IMR-90 (cell line): ENCODE measurements around the gene CENPF. TPM values are rescaled to one million over a fixed set of nuclear protein-coding genes. Genes with fewer than 3 reads are reported as not detected.

Experiments used
- ATAC-seq: fragments of 200-7000 bp; cut with Tn5 transposase; 2 replicates; pipeline ENCODE4 v1.9.1; 2020; ENCODE audit warnings: low read depth, mild to moderate bottlenecking, moderate library complexity
- BruUV-seq: library from RNA; stranded (reverse); fragments of 400-500 nt; replicated peaks from 2 replicates; lab custom pipeline; 2021; lab: Mats Ljungman, UMichigan
- CTCF ChIA-PET: fragments of 300-600 bp; formaldehyde crosslinking; extraction: SDS; loops from one replicate; lab custom pipeline; 2021; ENCODE audit warnings: antibody characterized with exemption; lab: Yijun Ruan, JAX
- POLR2A ChIA-PET: fragments of 300-600 bp; sonication (Branson Sonifier 250); formaldehyde crosslinking; loops from one replicate; lab custom pipeline; 2022; ENCODE audit warnings: antibody characterized with exemption; ENCODE audit not compliant: unreplicated experiment; lab: Charles Lee
- DNase-seq: peaks from one replicate; pipeline ENCODE4 v3.0.0; 2013
- H2AFZ ChIP-seq: replicated peaks from 2 replicates; pipeline ENCODE3; 2013; ENCODE audit warnings: low read length, mild to moderate bottlenecking; ENCODE audit not compliant: poor library complexity
- H2AK5ac ChIP-seq: 2 replicates; pipeline ENCODE4 v1.6.1; 2013; ENCODE audit warnings: low read depth, low read length, inconsistent platforms
- H2AK9ac ChIP-seq: replicated peaks from 2 replicates; pipeline ENCODE3; 2013; ENCODE audit warnings: mild to moderate bottlenecking, low read depth, low read length, moderate library complexity; ENCODE audit not compliant: poor library complexity
- H2BK120ac ChIP-seq: 2 replicates; pipeline ENCODE4 v1.6.1; 2013; ENCODE audit warnings: low read depth, low read length, inconsistent platforms
- H2BK15ac ChIP-seq: 3 replicates; pipeline ENCODE4 v1.6.1; 2013; ENCODE audit warnings: low read depth, low read length, inconsistent platforms
- H2BK20ac ChIP-seq: 2 replicates; pipeline ENCODE4 v1.6.1; 2013; ENCODE audit warnings: low read depth, mild to moderate bottlenecking, inconsistent platforms, low read length, moderate library complexity
- H2BK5ac ChIP-seq: 2 replicates; pipeline ENCODE4 v1.6.1; 2013; ENCODE audit warnings: mild to moderate bottlenecking, low read depth, low read length, inconsistent platforms; ENCODE audit not compliant: poor library complexity, severe bottlenecking
- H3K14ac ChIP-seq: replicated peaks from 2 replicates; pipeline ENCODE4 v1.6.1; 2013; ENCODE audit warnings: low read depth, low read length, inconsistent platforms
- H3K18ac ChIP-seq: 2 replicates; pipeline ENCODE4 v1.6.1; 2013; ENCODE audit warnings: low read depth, low read length, control low read depth
- H3K23ac ChIP-seq: 2 replicates; pipeline ENCODE4 v1.6.1; 2013; ENCODE audit warnings: low read depth, low read length, inconsistent platforms
- H3K27ac ChIP-seq: 2 replicates; pipeline ENCODE4 v1.5.1; 2013; ENCODE audit warnings: mild to moderate bottlenecking, control low read depth, low read length; ENCODE audit not compliant: insufficient read depth
- H3K27me3 ChIP-seq: 2 replicates; pipeline ENCODE4 v1.6.1; 2013; ENCODE audit warnings: low read length; ENCODE audit not compliant: control insufficient read depth, insufficient read depth
- H3K36me3 ChIP-seq: 2 replicates; pipeline ENCODE4 v1.6.1; 2013; ENCODE audit warnings: low read length, mixed read lengths; ENCODE audit not compliant: control insufficient read depth, insufficient read depth
- H3K4ac ChIP-seq: 2 replicates; pipeline ENCODE4 v1.6.1; 2013; ENCODE audit warnings: low read depth, low read length, inconsistent platforms
- H3K4me1 ChIP-seq: 2 replicates; pipeline ENCODE4 v1.6.1; 2013; ENCODE audit warnings: low read length, mixed read lengths; ENCODE audit not compliant: control insufficient read depth, insufficient read depth
- H3K4me2 ChIP-seq: 2 replicates; pipeline ENCODE4 v1.6.1; 2013; ENCODE audit warnings: low read depth, mild to moderate bottlenecking, control low read depth, low read length, moderate library complexity
- H3K4me3 ChIP-seq: 2 replicates; pipeline ENCODE4 v1.5.1; 2013; ENCODE audit warnings: low read depth, mild to moderate bottlenecking, control low read depth, low read length, moderate library complexity; ENCODE audit not compliant: insufficient read depth
- H3K56ac ChIP-seq: 2 replicates; pipeline ENCODE4 v1.6.1; 2013; ENCODE audit warnings: low read length, inconsistent platforms; ENCODE audit not compliant: insufficient read depth; ENCODE audit errors: extremely low read depth
- H3K79me1 ChIP-seq, 2 experiments: 2 replicates each; pipeline ENCODE4 v1.6.1; 2013; ENCODE audit warnings: low read length in 2 of 2, inconsistent platforms in 1 of 2, low read depth in 1 of 2
- H3K9ac ChIP-seq: 2 replicates; pipeline ENCODE4 v1.6.1; 2013; ENCODE audit warnings: low read depth, low read length, control low read depth
- H3K9me1 ChIP-seq: 2 replicates; pipeline ENCODE4 v1.6.1; 2013; ENCODE audit warnings: low read length, inconsistent platforms; ENCODE audit not compliant: insufficient read depth
- H3K9me3 ChIP-seq: 2 replicates; pipeline ENCODE4 v1.6.1; 2013; ENCODE audit warnings: low read length; ENCODE audit not compliant: control insufficient read depth, insufficient read depth
- H4K20me1 ChIP-seq: 2 replicates; pipeline ENCODE4 v1.6.1; 2013; ENCODE audit warnings: low read length, inconsistent platforms; ENCODE audit not compliant: insufficient read depth
- H4K5ac ChIP-seq: 2 replicates; pipeline ENCODE4 v1.6.1; 2013; ENCODE audit warnings: mild to moderate bottlenecking, low read depth, low read length, control low read depth
- H4K8ac ChIP-seq, 2 experiments: 2 replicates each; pipeline ENCODE4 v1.6.1; 2013; ENCODE audit warnings: low read depth in 2 of 2, low read length in 2 of 2, control low read depth in 1 of 2, inconsistent platforms in 1 of 2
- H4K91ac ChIP-seq: 2 replicates; pipeline ENCODE4 v1.6.1; 2013; ENCODE audit warnings: low read depth, low read length, inconsistent platforms; ENCODE audit not compliant: insufficient read depth
- CEBPB ChIP-seq: IDR thresholded peaks from 2 replicates; pipeline ENCODE4 v1.6.1; 2012; ENCODE audit warnings: low read depth, low read length, improper control_type of control experiment
- RCOR1 ChIP-seq: IDR thresholded peaks from 2 replicates; pipeline ENCODE4 v1.6.1; 2012; ENCODE audit warnings: mild to moderate bottlenecking, low read length, improper control_type of control experiment; ENCODE audit not compliant: insufficient replicate concordance
- WGBS, 2 experiments: methylation state at CpG; one replicate each; pipeline versions ENCODE4 v1.1.5 to v1.1.7; 2013; ENCODE audit warnings: missing lambda C conversion rate in 2 of 2; ENCODE audit not compliant: insufficient read length in 1 of 2; ENCODE audit errors: extremely low coverage in 2 of 2; 5-methylcytosine and 5-hydroxymethylcytosine counted together
- dilution Hi-C: fragments of 300-500 bp; cut with HindIII; formaldehyde crosslinking; loops from one replicate; pipeline ENCODE4 v1.14.3; 2018; ENCODE audit warnings: low sequenced_read_pairs; ENCODE audit not compliant: unreplicated experiment
- in situ Hi-C: fragments of 300-500 bp; cut with MboI; formaldehyde crosslinking; loops from 3 replicates; pipeline ENCODE4 v1.14.3; 2019; ENCODE audit warnings: low sequenced_read_pairs, inconsistent platforms, mixed read lengths
- intact Hi-C: fragments of 100-400 bp; cut with micrococcal nuclease; formaldehyde crosslinking; loops from 2 replicates; pipeline ENCODE4 v1.10.0; 2022
- polyA plus RNA-seq, 3 experiments: library from polyadenylated mRNA; depleted of rRNA; stranded (reverse); fragments of >200 nt; gene quantifications; 2 replicates each; pipeline ENCODE4 v1.2.3, GENCODE V29; 2012; ENCODE audit warnings: low replicate concordance in 1 of 3
- total RNA-seq: library from RNA; depleted of rRNA; stranded (reverse); fragments of >200 nt; gene quantifications from 2 replicates; pipeline ENCODE4 v1.2.3, GENCODE V29; 2012

The CENPF gene
- total and polyA plus RNA-seq, 2 of the 4 experiments (the other 2 are of a cell fraction), result 20.9 to 51.8 TPM

DNA sequence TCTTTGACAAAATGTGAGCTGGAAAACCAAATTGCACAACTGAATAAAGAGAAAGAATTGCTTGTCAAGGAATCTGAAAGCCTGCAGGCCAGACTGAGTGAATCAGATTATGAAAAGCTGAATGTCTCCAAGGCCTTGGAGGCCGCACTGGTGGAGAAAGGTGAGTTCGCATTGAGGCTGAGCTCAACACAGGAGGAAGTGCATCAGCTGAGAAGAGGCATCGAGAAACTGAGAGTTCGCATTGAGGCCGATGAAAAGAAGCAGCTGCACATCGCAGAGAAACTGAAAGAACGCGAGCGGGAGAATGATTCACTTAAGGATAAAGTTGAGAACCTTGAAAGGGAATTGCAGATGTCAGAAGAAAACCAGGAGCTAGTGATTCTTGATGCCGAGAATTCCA, 42.7 kb downstream of the CENPF start:
- intact Hi-C loops, result no loop called here
- peaks cover 6% of the 10 kb centered on the region for H3K36me3 ChIP-seq
- no peak overlapping the region for H3K18ac ChIP-seq
- BruUV-seq, result no TSS peak
- H4K91ac ChIP-seq, result no peak overlapping the region
- H2BK20ac ChIP-seq, result no peak overlapping the region
- no peak overlapping the region for H2BK15ac ChIP-seq
- ChIA-PET POLR2A (interaction anchor here (0.7 kb wide), 1 partner anchor 497 kb away, joined by 3 read pairs; no protein-coding TSS in a partner anchor), CTCF (interaction anchor here (0.7 to 0.8 kb wide), 2 partner anchors 827 to 878 kb away, joined by 3 to 5 read pairs; no protein-coding TSS in a partner anchor)
- no peak overlapping the region for H3K4me2 ChIP-seq
- H2BK120ac ChIP-seq, result no peak overlapping the region
- TF ChIP-seq RCOR1, result no peak
- no peak for TF ChIP-seq CEBPB
- no peaks in the 10 kb centered on the region for H3K9me3 ChIP-seq
- in situ Hi-C loops, result no loop called here
- H3K4me1 ChIP-seq, result peaks cover 2% of the 10 kb centered on the region; the same call in 1 of the 2 replicates
- H3K14ac ChIP-seq, result no peak overlapping the region
- no peak overlapping the region for H4K5ac ChIP-seq
- no peak overlapping the region for H3K4ac ChIP-seq
- peaks cover 13 to 25% of the 10 kb centered on the region in 2 experiments; a peak in 3 of 4 replicates for H3K79me1 ChIP-seq
- no peak overlapping the region for H3K56ac ChIP-seq
- H4K20me1 ChIP-seq, result no peaks in the 10 kb centered on the region
- no peak overlapping the region for H2AK5ac ChIP-seq
- no peak for ATAC-seq
- no peak overlapping the region for H2BK5ac ChIP-seq
- no peaks in the 10 kb centered on the region for H3K9me1 ChIP-seq
- H3K23ac ChIP-seq, result no peak overlapping the region
- H2AFZ ChIP-seq, result no peak overlapping the region
- no peak for DNase-seq
- WGBS, 2 experiments, result 94% methylated on average over 7 of the region's 10 CpGs; no CpG with 5 or more reads in 1 of the 2 experiments
- dilution Hi-C loops, result no loop called here
- no peak overlapping the region for H3K9ac ChIP-seq
- H2AK9ac ChIP-seq, result no peak overlapping the region
- H3K4me3 ChIP-seq, result no peak overlapping the region
- H3K27me3 ChIP-seq, result no peaks in the 10 kb centered on the region
- H3K27ac ChIP-seq, result no peak overlapping the region
- no peak overlapping the region for H4K8ac ChIP-seq
